Ascending aorta (tissue), 2 donors: ENCODE results near the gene CBFA2T2. TPM values are rescaled to one million over a fixed set of nuclear protein-coding genes. Genes with fewer than 3 reads are reported as not detected.

Experiments used
- DNase-seq, 2 donors: peaks; one replicate each; pipeline ENCODE4 v3.0.0-alpha.2; 2019; ENCODE audit warnings: low spot score in 2 of 2
- H3K27ac ChIP-seq, 2 donors: fragments of 200-600 bp; sonication (generic); one replicate each; pipeline ENCODE4 v1.5.1; 2016 to 2017; ENCODE audit warnings: mild to moderate bottlenecking in 1 of 2
- H3K27me3 ChIP-seq: fragments of 200-600 bp; sonication (generic); one replicate; pipeline ENCODE4 v1.5.1; 2017
- H3K36me3 ChIP-seq, 2 donors: fragments of 200-600 bp; sonication (generic); one replicate each; pipeline ENCODE4 v1.5.1; 2016
- H3K4me1 ChIP-seq, 2 donors: fragments of 200-600 bp; sonication (generic); one replicate each; pipeline ENCODE4 v1.5.1; 2016 to 2017; ENCODE audit warnings: mild to moderate bottlenecking in 1 of 2
- H3K4me3 ChIP-seq, 2 donors: fragments of 200-600 bp; sonication (generic); one replicate each; pipeline ENCODE4 v1.5.1; 2016 to 2017; ENCODE audit warnings: mild to moderate bottlenecking in 1 of 2
- H3K9me3 ChIP-seq, 2 donors: fragments of 200-600 bp; sonication (generic); one replicate each; pipeline ENCODE4 v1.5.1; 2016
- intact Hi-C: fragments of 100-400 bp; cut with DNase I; formaldehyde crosslinking; loops from one replicate; pipeline ENCODE4 v1.15.1; 2023
- total RNA-seq: library from RNA; depleted of rRNA; stranded (reverse); fragments of >200 nt; gene quantifications from one replicate; pipeline ENCODE4 v1.1.0, GENCODE V29; 2016
- TF ChIP-seq, protein P1 (sequence below), 3 experiments: fragments of 200-600 bp in 2 of 3; fragments of 450-650 bp in 1 of 3; sonication (generic) in 2 of 3; IDR thresholded peaks; one replicate each; pipeline ENCODE4 v1.5.1; 2016 to 2019; ENCODE audit warnings: antibody characterized with exemption in 3 of 3, mild to moderate bottlenecking in 1 of 3, moderate library complexity in 1 of 3

CBFA2T2 gene
- total RNA-seq, 1 donor from 2014 or later = 22.4 TPM

DNA sequence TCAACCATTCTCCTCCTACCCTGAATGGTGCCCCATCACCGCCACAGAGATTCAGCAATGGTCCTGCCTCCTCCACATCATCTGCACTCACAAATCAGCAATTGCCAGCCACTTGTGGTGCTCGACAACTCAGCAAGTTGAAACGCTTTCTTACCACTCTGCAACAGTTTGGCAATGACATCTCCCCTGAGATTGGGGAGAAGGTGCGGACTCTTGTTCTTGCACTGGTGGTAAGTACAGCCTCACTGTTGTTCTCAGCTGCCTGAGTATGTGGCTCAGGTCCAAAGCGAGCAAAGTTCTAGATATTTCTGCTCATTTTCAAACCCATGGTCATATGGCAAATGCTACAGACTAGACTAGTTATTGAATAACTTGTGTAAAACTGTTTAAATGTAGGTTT lies 121.2 kb downstream of the CBFA2T2 start:
- TF ChIP-seq, protein P1, sequence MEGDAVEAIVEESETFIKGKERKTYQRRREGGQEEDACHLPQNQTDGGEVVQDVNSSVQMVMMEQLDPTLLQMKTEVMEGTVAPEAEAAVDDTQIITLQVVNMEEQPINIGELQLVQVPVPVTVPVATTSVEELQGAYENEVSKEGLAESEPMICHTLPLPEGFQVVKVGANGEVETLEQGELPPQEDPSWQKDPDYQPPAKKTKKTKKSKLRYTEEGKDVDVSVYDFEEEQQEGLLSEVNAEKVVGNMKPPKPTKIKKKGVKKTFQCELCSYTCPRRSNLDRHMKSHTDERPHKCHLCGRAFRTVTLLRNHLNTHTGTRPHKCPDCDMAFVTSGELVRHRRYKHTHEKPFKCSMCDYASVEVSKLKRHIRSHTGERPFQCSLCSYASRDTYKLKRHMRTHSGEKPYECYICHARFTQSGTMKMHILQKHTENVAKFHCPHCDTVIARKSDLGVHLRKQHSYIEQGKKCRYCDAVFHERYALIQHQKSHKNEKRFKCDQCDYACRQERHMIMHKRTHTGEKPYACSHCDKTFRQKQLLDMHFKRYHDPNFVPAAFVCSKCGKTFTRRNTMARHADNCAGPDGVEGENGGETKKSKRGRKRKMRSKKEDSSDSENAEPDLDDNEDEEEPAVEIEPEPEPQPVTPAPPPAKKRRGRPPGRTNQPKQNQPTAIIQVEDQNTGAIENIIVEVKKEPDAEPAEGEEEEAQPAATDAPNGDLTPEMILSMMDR (IDR thresholded peaks at IDR 0.05) = no peak

DNA sequence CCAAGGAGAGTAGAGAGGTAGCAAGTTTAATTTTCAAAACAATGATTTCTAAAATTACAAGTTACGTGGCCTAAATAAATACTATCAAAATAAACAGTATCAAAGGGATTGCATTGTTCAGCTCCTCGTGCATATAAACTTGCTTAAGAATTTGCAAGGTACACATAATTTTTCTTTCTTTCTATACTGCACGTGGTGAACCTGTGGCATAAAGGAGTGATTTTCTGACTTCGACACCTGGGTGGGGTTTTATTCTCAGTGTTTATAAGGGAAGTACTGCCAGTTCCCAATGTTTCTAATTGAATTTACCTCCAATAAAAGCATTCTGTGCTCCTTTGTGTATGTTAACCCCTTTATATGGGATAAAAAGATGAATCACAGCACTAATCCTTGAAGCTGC lies 122.1 kb downstream of the CBFA2T2 start:
- intact Hi-C loops = no loop called here
- DNase-seq = no peak
- H3K4me3 ChIP-seq = no peak overlapping the region
- TF ChIP-seq, protein P1 (IDR thresholded peaks at IDR 0.05) = no peak
- no peaks in the 10 kb centered on the region for H3K27me3 ChIP-seq
- no peaks in the 10 kb centered on the region for H3K9me3 ChIP-seq
- no peaks in the 10 kb centered on the region for H3K4me1 ChIP-seq
- peaks cover 25 to 49% of the 10 kb centered on the region in 2 donors for H3K36me3 ChIP-seq
- H3K27ac ChIP-seq = no peak overlapping the region

More for the DNA sequence above, 121.2 kb downstream of the CBFA2T2 start:
- no peaks in the 10 kb centered on the region for H3K4me1 ChIP-seq
- no peak overlapping the region for H3K4me3 ChIP-seq
- H3K36me3 ChIP-seq = peaks cover 25 to 53% of the 10 kb centered on the region in 2 donors
- no peaks in the 10 kb centered on the region for H3K27me3 ChIP-seq
- H3K9me3 ChIP-seq = no peaks in the 10 kb centered on the region
- DNase-seq = no peak
- no peak overlapping the region for H3K27ac ChIP-seq
- intact Hi-C loops = no loop called here

DNA sequence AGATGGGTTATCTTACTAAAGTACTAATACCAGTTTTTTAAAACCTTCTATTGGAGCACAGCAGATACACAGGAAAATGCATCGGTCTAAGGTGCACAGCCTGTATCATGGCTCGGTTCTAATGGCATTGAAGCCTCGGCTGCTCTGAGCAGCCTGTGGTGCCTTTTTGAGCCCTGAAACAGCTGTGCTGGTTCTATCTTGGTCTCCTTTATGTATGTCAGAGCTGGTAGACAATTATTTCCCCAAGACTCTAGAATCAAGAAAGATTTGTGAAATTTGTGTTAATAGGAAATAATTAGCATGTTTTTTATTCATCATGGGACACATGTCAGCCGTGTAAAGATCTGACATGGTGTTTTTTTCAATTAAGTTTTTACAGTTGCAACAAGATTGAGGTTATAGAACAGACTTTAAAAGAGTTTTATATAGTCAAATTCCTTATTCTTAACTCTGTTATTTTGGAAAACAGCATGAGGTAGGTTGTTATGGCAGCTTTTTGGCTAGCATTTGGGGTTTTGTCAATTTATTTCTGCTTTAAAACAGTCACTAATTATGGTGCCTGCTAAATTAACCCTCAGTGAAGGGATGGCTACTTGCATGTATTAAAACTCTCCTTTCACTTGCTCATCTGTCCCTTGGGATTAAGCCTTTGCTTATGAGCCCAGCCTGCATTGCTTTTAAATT lies 132.0 kb downstream of the CBFA2T2 start:
- TF ChIP-seq, protein P1 (IDR thresholded peaks at IDR 0.05) = no peak
- no peak overlapping the region for H3K27ac ChIP-seq
- intact Hi-C loops = no loop called here
- no peak for DNase-seq
- H3K27me3 ChIP-seq = no peaks in the 10 kb centered on the region
- no peaks in the 10 kb centered on the region for H3K9me3 ChIP-seq
- H3K4me1 ChIP-seq = no peaks in the 10 kb centered on the region
- H3K36me3 ChIP-seq = peaks cover 29 to 41% of the 10 kb centered on the region in 2 donors
- H3K4me3 ChIP-seq = no peak overlapping the region

DNA sequence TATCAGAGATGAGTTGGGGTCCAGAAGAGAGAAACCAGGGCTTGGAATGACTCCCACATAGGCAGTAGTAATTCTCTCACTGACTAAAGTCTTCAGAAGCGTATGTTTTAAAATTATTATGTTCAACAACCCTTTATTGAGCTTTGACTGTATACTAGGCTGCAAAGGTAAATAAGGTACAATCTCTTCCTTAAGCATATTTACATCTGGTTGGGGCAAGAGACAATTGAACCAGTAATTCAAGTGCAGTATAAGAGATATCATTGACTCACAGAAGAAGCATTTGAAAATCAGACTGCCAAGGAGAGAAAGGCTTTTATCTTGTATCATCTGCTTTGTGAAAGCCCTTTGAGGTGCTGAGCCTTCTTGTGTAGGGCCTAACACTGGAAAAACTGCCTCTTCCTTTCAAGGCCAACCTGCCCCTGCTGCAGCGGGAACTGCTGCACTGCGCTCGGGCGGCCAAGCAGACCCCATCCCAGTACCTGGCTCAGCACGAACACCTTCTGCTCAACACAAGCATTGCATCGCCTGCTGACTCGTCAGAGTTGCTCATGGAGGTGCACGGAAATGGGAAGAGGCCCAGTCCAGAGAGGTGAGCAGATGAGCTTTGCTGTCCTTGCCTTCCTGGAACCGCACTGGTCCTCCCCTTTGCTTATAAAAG lies 132.9 kb downstream of the CBFA2T2 start:
- H3K36me3 ChIP-seq = peaks cover 31 to 48% of the 10 kb centered on the region in 2 donors
- no peaks in the 10 kb centered on the region for H3K27me3 ChIP-seq
- H3K27ac ChIP-seq = no peak overlapping the region
- H3K4me1 ChIP-seq = no peaks in the 10 kb centered on the region
- no peaks in the 10 kb centered on the region for H3K9me3 ChIP-seq
- no peak for DNase-seq
- no peak overlapping the region for H3K4me3 ChIP-seq
- intact Hi-C loops = no loop called here
- TF ChIP-seq, protein P1 (IDR thresholded peaks at IDR 0.05) = no peak

DNA sequence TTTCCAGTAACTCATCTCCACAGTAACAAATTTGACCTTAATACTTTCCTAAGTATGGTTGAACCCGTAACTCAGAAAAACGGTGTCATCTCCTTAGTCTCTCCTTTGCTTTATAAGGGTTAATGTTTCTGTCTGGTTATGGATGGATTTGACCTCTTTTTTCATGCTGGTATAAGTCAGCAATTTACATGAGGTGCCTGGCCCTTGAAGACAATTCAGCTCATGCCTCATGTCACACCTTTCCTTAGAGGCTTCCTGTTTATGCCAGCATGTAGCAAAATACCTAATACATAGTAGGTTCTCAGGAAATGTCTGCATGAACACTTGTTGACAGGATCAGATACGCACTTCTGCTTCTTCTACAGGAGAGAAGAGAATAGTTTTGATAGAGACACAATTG lies 134.5 kb downstream of the CBFA2T2 start:
- H3K27me3 ChIP-seq = no peaks in the 10 kb centered on the region
- DNase-seq = no peak
- H3K9me3 ChIP-seq = no peaks in the 10 kb centered on the region
- no peaks in the 10 kb centered on the region for H3K4me1 ChIP-seq
- no peak overlapping the region for H3K4me3 ChIP-seq
- intact Hi-C loops = no loop called here
- TF ChIP-seq, protein P1 (IDR thresholded peaks at IDR 0.05) = no peak
- H3K27ac ChIP-seq = no peak overlapping the region
- peaks cover 37 to 63% of the 10 kb centered on the region in 2 donors for H3K36me3 ChIP-seq
